Measurements from ENCODE around the gene GATAD2B. TPM values are rescaled to one million over a fixed set of nuclear protein-coding genes. Genes with fewer than 3 reads are reported as not detected.

The GATAD2B gene
- total RNA-seq, 1 donor from 2014 or later = 48.4 TPM

- H3K4me1 Mint-ChIP-seq (ENCODE audit: low read depth, unreplicated experiment) = peaks cover 3% of the 10 kb centered on the region
- no peak overlapping the region for H3K9ac ChIP-seq (ENCODE audit: low read length)
- no peak overlapping the region for H3K4me3 Mint-ChIP-seq (ENCODE audit: unreplicated experiment)
- no peak for FAIRE-seq
- H2AFZ ChIP-seq (ENCODE audit: low read depth, low read length) = no peak overlapping the region
- no peak overlapping the region for H3K4me3 ChIP-seq (ENCODE audit: insufficient read depth, low read depth, low read length)
- H3K27me3 ChIP-seq (ENCODE audit: insufficient read depth, low read length) = no peaks in the 10 kb centered on the region
- no peaks in the 10 kb centered on the region for H3K27me3 Mint-ChIP-seq (ENCODE audit: low read depth, unreplicated experiment)
- peaks cover 49% of the 10 kb centered on the region for H3K79me2 ChIP-seq (ENCODE audit: insufficient read depth, low read length)
- no peak overlapping the region for H3K27ac ChIP-seq (ENCODE audit: low read depth, low read length)
- no peak overlapping the region for H3K4me2 ChIP-seq (ENCODE audit: low read length)
- H3K4me1 ChIP-seq (ENCODE audit: insufficient read depth, low read length) = no peaks in the 10 kb centered on the region
- no peaks in the 10 kb centered on the region for H3K36me3 ChIP-seq (ENCODE audit: insufficient read depth, low read length)
- no peaks in the 10 kb centered on the region for H3K9me3 Mint-ChIP-seq (ENCODE audit: unreplicated experiment)
- TF ChIP-seq EZH2 (IDR thresholded peaks at IDR 0.05; ENCODE audit: insufficient read depth, low read length) = no peak
- TF ChIP-seq CTCF (IDR thresholded peaks at IDR 0.05; ENCODE audit: insufficient read depth, low read depth, low read length) = no peak
- DNase-seq (ENCODE audit: low read depth) = no peak
- H3K9me3 ChIP-seq (ENCODE audit: insufficient read depth, low read depth, low read length) = no peaks in the 10 kb centered on the region
- H4K20me1 ChIP-seq (ENCODE audit: insufficient read depth, low read length) = peaks cover 46% of the 10 kb centered on the region
- H3K36me3 Mint-ChIP-seq (ENCODE audit: low read depth, unreplicated experiment) = peaks cover 3% of the 10 kb centered on the region
- no peak overlapping the region for H3K27ac Mint-ChIP-seq (ENCODE audit: unreplicated experiment)
Measured at GRCh38 chr1:153833171-153833570, 89.6 kb downstream of the GATAD2B start.

- Mint-ChIP-seq H3K27ac (ENCODE audit: unreplicated experiment) (no peak overlapping the region), H3K27me3 (ENCODE audit: low read depth, unreplicated experiment) (no peaks in the 10 kb centered on the region), H3K9me3 (ENCODE audit: unreplicated experiment) (no peaks in the 10 kb centered on the region), H3K36me3 (ENCODE audit: low read depth, unreplicated experiment) (peaks cover 5% of the 10 kb centered on the region), H3K4me3 (ENCODE audit: unreplicated experiment) (no peak overlapping the region), H3K4me1 (ENCODE audit: low read depth, unreplicated experiment) (peaks cover 3% of the 10 kb centered on the region)
- no peak for FAIRE-seq
- Histone ChIP-seq H3K4me3 (ENCODE audit: insufficient read depth, low read depth, low read length) (no peak overlapping the region), H3K9me3 (ENCODE audit: insufficient read depth, low read depth, low read length) (no peaks in the 10 kb centered on the region), H3K27ac (ENCODE audit: low read depth, low read length) (no peak overlapping the region), H3K9ac (ENCODE audit: low read length) (no peak overlapping the region), H3K36me3 (ENCODE audit: insufficient read depth, low read length) (peaks cover 7% of the 10 kb centered on the region), H3K4me1 (ENCODE audit: insufficient read depth, low read length) (no peaks in the 10 kb centered on the region), H2AFZ (ENCODE audit: low read depth, low read length) (no peak overlapping the region), H4K20me1 (ENCODE audit: insufficient read depth, low read length) (peaks cover 43% of the 10 kb centered on the region), H3K79me2 (ENCODE audit: insufficient read depth, low read length) (peaks cover 44% of the 10 kb centered on the region), H3K4me2 (ENCODE audit: low read length) (no peak overlapping the region), H3K27me3 (ENCODE audit: insufficient read depth, low read length) (no peaks in the 10 kb centered on the region)
- TF ChIP-seq EZH2 (IDR thresholded peaks at IDR 0.05; ENCODE audit: insufficient read depth, low read length) (no peak), CTCF (IDR thresholded peaks at IDR 0.05; ENCODE audit: insufficient read depth, low read depth, low read length) (no peak)
- DNase-seq (ENCODE audit: low read depth) = no peak
Measured at GRCh38 chr1:153832293-153832692, 90.5 kb downstream of the GATAD2B start.

GRCh38 chr1:153831026-153831425 is 91.7 kb downstream of the GATAD2B start:
- Histone ChIP-seq H3K36me3 (ENCODE audit: insufficient read depth, low read length) (peaks cover 9% of the 10 kb centered on the region), H3K4me3 (ENCODE audit: insufficient read depth, low read depth, low read length) (no peak overlapping the region), H4K20me1 (ENCODE audit: insufficient read depth, low read length) (peaks cover 39% of the 10 kb centered on the region), H3K4me2 (ENCODE audit: low read length) (no peak overlapping the region), H3K27ac (ENCODE audit: low read depth, low read length) (no peak overlapping the region), H3K9ac (ENCODE audit: low read length) (no peak overlapping the region), H2AFZ (ENCODE audit: low read depth, low read length) (no peak overlapping the region), H3K9me3 (ENCODE audit: insufficient read depth, low read depth, low read length) (no peaks in the 10 kb centered on the region), H3K4me1 (ENCODE audit: insufficient read depth, low read length) (no peaks in the 10 kb centered on the region), H3K27me3 (ENCODE audit: insufficient read depth, low read length) (no peaks in the 10 kb centered on the region), H3K79me2 (ENCODE audit: insufficient read depth, low read length) (peaks cover 35% of the 10 kb centered on the region)
- Mint-ChIP-seq H3K4me1 (ENCODE audit: low read depth, unreplicated experiment) (peaks cover 3% of the 10 kb centered on the region), H3K9me3 (ENCODE audit: unreplicated experiment) (no peaks in the 10 kb centered on the region), H3K27ac (ENCODE audit: unreplicated experiment) (no peak overlapping the region), H3K36me3 (ENCODE audit: low read depth, unreplicated experiment) (peaks cover 6% of the 10 kb centered on the region), H3K4me3 (ENCODE audit: unreplicated experiment) (no peak overlapping the region), H3K27me3 (ENCODE audit: low read depth, unreplicated experiment) (no peaks in the 10 kb centered on the region)
- DNase-seq (ENCODE audit: low read depth) (no peak), FAIRE-seq (no peak)
- TF ChIP-seq CTCF (IDR thresholded peaks at IDR 0.05; ENCODE audit: insufficient read depth, low read depth, low read length) (no peak), EZH2 (IDR thresholded peaks at IDR 0.05; ENCODE audit: insufficient read depth, low read length) (no peak)

Measured in astrocyte (in vitro differentiated cells and primary cell).